Measurements from ENCODE around the gene MAP4K5. TPM values are rescaled to one million over a fixed set of nuclear protein-coding genes. Genes with fewer than 3 reads are reported as not detected.
"Not testable (repeated sequence)": the region's sequence is repeated elsewhere in the genome, so short reads cannot be mapped to it uniquely, and the experiment has no call there.

MAP4K5 gene
- total and polyA plus RNA-seq, 12 donors = 9.2 to 205 (median 33.4) TPM

DNA sequence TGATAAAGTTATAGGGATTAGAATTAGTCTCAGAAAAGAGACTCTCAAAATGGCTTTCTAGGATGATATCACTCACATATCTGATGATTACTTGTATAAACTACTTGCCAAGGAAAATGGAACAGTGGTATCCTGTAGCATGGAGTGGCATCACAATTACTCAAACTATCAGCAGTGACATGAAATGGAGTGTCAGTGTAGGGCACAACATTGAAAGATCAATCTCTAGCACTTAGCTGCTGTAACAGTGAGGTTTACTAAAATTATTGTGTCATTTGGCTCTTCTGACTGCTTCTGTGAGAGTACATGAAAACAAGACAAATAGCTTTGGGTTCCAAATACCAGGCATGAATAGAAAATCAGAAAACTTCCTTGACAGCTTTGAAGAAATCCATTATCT lies 6.7 kb upstream of the MAP4K5 start:
- Histone ChIP-seq H3K27ac (no peak overlapping the region), H3K9me3 (replicated peaks in 1 of 3) (no peaks in the 10 kb centered on the region), H3K4me1 (replicated peaks in 1 of 2) (no peaks in the 10 kb centered on the region), H3K36me3 (replicated peaks in 1 of 2) (no peaks in the 10 kb centered on the region), H3K4me3 (no peak overlapping the region), H3K27me3 (no peaks in the 10 kb centered on the region)
- DNase-seq = no peak
- intact Hi-C loops (cut with DNase I) = no loop called here
- TF ChIP-seq, protein P1, sequence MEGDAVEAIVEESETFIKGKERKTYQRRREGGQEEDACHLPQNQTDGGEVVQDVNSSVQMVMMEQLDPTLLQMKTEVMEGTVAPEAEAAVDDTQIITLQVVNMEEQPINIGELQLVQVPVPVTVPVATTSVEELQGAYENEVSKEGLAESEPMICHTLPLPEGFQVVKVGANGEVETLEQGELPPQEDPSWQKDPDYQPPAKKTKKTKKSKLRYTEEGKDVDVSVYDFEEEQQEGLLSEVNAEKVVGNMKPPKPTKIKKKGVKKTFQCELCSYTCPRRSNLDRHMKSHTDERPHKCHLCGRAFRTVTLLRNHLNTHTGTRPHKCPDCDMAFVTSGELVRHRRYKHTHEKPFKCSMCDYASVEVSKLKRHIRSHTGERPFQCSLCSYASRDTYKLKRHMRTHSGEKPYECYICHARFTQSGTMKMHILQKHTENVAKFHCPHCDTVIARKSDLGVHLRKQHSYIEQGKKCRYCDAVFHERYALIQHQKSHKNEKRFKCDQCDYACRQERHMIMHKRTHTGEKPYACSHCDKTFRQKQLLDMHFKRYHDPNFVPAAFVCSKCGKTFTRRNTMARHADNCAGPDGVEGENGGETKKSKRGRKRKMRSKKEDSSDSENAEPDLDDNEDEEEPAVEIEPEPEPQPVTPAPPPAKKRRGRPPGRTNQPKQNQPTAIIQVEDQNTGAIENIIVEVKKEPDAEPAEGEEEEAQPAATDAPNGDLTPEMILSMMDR (IDR thresholded peaks at IDR 0.05) = no peak
- TF ChIP-seq POLR2A (IDR thresholded peaks at IDR 0.05) = no peak

DNA sequence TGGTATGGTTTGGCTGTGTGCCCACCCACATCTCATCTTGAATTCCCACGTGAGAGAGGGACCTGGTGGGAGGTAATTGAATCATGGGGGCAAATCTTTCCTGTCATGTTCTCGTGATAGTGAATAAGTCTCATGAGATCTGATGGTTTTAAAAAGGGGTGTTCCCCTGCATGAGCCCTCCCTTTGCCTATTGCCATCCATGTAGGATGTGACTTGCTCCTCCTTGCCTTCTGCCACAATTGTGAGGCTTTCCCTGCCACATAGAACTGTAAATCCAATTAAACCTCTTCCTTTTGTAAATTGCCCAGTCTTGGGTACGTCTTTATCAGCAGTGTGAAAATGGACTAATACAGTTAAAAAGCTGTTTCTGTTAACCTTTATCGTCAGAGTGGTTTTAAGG lies 5.7 kb upstream of the MAP4K5 start:
- H3K9me3 ChIP-seq (replicated peaks in 1 of 3); H3K36me3 ChIP-seq (replicated peaks in 1 of 2); H3K27me3 ChIP-seq; H3K4me3 ChIP-seq; DNase-seq; intact Hi-C loops (cut with DNase I); H3K27ac ChIP-seq; H3K4me1 ChIP-seq (replicated peaks in 1 of 2): not testable (repeated sequence)
- WGBS, 4 donors = 59 to 66% (median 62%) methylated on average over 4 of the region's 4 CpGs

DNA sequence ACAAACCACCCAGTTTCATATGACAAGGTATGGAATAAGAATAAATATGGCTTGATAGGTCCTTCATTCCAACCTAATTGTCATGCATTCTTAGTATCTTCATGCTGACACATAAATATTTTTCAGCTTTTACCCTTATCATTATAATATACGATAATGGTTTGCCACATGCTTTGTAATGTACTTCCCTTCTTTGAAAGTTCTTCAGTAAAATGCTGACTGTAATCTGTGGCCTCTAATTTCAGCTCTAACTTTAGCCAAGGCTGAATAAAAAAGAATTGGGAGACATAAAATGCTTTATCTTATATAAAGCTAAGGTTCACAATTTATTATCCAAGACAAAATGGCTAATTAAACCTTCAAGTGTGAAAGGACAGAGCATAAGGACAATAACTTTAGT lies 2.6 kb upstream of the MAP4K5 start:
- 58 to 69% (median 62%) methylated on average over 1 of the region's 1 CpG for WGBS, 4 donors
- Histone ChIP-seq H3K36me3 (replicated peaks in 1 of 2) (no peaks in the 10 kb centered on the region), H3K27ac (no peak overlapping the region), H3K4me3 (no peak overlapping the region), H3K9me3 (replicated peaks in 1 of 3) (no peaks in the 10 kb centered on the region), H3K4me1 (replicated peaks in 1 of 2) (peaks cover 11 to 23% of the 10 kb centered on the region in 2 donors), H3K27me3 (no peaks in the 10 kb centered on the region)
- intact Hi-C loops (cut with DNase I) = loop anchor here (5.0 kb wide), 2 partner anchors 213 to 218 kb away; no protein-coding TSS in a partner anchor
- DNase-seq = no peak
- no peak for TF ChIP-seq POLR2A (IDR thresholded peaks at IDR 0.05)
- TF ChIP-seq, protein P1 (IDR thresholded peaks at IDR 0.05) = no peak

DNA sequence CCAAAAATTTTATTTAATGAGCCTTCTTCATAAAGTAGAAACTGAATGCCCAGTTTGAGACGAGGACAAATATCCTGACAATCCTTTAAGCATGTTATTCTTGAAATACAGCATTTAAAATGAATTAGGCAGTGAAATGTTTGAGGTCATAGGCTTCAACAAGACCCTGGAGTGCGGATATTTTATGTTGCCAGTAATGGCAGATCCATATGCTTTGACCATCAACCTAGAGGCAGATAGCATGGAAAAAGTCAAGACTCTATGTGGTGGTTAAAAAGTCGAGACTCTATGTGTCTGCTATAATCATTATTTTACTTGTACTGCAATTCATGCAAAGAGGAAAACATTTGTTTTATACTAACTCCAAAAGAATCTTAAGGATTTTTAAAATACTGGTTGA lies 2.0 kb upstream of the MAP4K5 start:
- TF ChIP-seq, protein P1 (IDR thresholded peaks at IDR 0.05) = no peak
- TF ChIP-seq POLR2A (IDR thresholded peaks at IDR 0.05) = no peak
- H3K36me3 ChIP-seq (replicated peaks in 1 of 2) = no peaks in the 10 kb centered on the region
- intact Hi-C loops (cut with DNase I) = loop anchor here (5.0 kb wide), 2 partner anchors 212 to 217 kb away; no protein-coding TSS in a partner anchor
- H3K4me3 ChIP-seq = no peak overlapping the region
- no peak overlapping the region for H3K27ac ChIP-seq
- peaks cover 13 to 27% of the 10 kb centered on the region in 2 donors for H3K4me1 ChIP-seq (replicated peaks in 1 of 2)
- WGBS, 4 donors = 70 to 83% (median 74%) methylated on average over 3 of the region's 3 CpGs
- no peaks in the 10 kb centered on the region for H3K9me3 ChIP-seq (replicated peaks in 1 of 3)
- no peaks in the 10 kb centered on the region for H3K27me3 ChIP-seq
- DNase-seq = no peak

DNA sequence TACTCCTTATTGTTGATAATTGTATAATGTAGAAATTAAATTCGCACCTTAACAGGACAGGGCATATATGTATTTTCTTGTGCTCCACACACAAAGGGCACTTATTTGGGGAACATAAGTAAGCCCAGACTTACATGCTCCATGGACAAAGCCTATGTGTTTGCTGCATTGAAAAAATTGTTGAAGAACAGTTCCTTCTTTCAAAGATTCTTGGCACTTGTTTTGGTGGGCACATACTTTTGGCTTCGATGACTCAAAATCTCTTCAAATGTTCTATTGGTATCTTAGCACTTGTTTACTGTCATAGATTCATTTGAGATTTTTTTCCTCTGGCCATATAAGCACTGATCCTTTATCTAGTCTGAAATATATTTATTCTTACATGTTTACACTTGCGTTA lies 1.4 kb upstream of the MAP4K5 start:
- no peak for DNase-seq
- H3K4me3 ChIP-seq = no peak overlapping the region
- H3K4me1 ChIP-seq (replicated peaks in 1 of 2) = peaks cover 13 to 33% of the 10 kb centered on the region in 2 donors
- no peaks in the 10 kb centered on the region for H3K9me3 ChIP-seq (replicated peaks in 1 of 3)
- WGBS, 4 donors = 72 to 95% (median 85%) methylated on average over 3 of the region's 3 CpGs
- intact Hi-C loops (cut with DNase I) = loop anchor here (5.0 kb wide), 2 partner anchors 212 to 217 kb away; no protein-coding TSS in a partner anchor
- no peaks in the 10 kb centered on the region for H3K27me3 ChIP-seq
- no peak overlapping the region for H3K27ac ChIP-seq
- no peaks in the 10 kb centered on the region for H3K36me3 ChIP-seq (replicated peaks in 1 of 2)
- TF ChIP-seq, protein P1 (IDR thresholded peaks at IDR 0.05) = no peak
- TF ChIP-seq POLR2A (IDR thresholded peaks at IDR 0.05) = no peak

Measured in adrenal gland (tissue), 12 donors.